WTC11 (cell line): ENCODE results near the gene ECHDC3. TPM values are rescaled to one million over a fixed set of nuclear protein-coding genes. Genes with fewer than 3 reads are reported as not detected.
A peak's percentile ranks its signal among the peaks of the same experiment; 100 is the strongest.

Experiments used
- ATAC-seq: fragments of 200-7000 bp; cut with Tn5 transposase; 2 replicates; pipeline ENCODE4 v1.10.0; 2021; ENCODE audit warnings: mild to moderate bottlenecking, moderate library complexity
- CTCF ChIA-PET: fragments of 300-600 bp; sonication (Branson Sonifier 250); formaldehyde crosslinking; loops from one replicate; lab custom pipeline; 2021; ENCODE audit warnings: antibody characterized with exemption; lab: Charles Lee
- POLR2A ChIA-PET: fragments of 350-600 bp; sonication (Branson Sonifier 250); formaldehyde crosslinking; loops from one replicate; lab custom pipeline; 2021; ENCODE audit warnings: antibody characterized with exemption; lab: Charles Lee
- DNase-seq: peaks from one replicate; pipeline ENCODE4 v3.0.0; 2021; ENCODE audit warnings: low spot score
- H3K27ac Mint-ChIP-seq: 2 replicates; pipeline ENCODE4 v1.8.0; 2021; ENCODE audit warnings: mixed read lengths
- H3K27me3 Mint-ChIP-seq: 2 replicates; pipeline ENCODE4 v1.8.0; 2021; ENCODE audit warnings: low read depth, mild to moderate bottlenecking, moderate library complexity, mixed read lengths
- H3K36me3 Mint-ChIP-seq: 2 replicates; pipeline ENCODE4 v1.8.0; 2021; ENCODE audit warnings: mixed read lengths
- H3K4me1 Mint-ChIP-seq: 2 replicates; pipeline ENCODE4 v1.8.0; 2022; ENCODE audit warnings: mixed read lengths
- H3K4me3 Mint-ChIP-seq: 2 replicates; pipeline ENCODE4 v1.8.0; 2021; ENCODE audit warnings: mild to moderate bottlenecking, moderate library complexity, mixed read lengths
- H3K9me3 Mint-ChIP-seq: 2 replicates; pipeline ENCODE4 v1.8.0; 2021; ENCODE audit warnings: mixed read lengths
- ATF1 ChIP-seq: sonication (generic); formaldehyde crosslinking; IDR thresholded peaks from 2 replicates; pipeline ENCODE4 v1.8.1; 2023; ENCODE audit warnings: mild to moderate bottlenecking, moderate library complexity, missing genetic modification reagents
- CBFB ChIP-seq: sonication (generic); formaldehyde crosslinking; IDR thresholded peaks from 2 replicates; pipeline ENCODE4 v1.8.1; 2022; ENCODE audit warnings: mild to moderate bottlenecking, low read depth, missing genetic modification reagents
- CREM ChIP-seq: sonication (generic); formaldehyde crosslinking; IDR thresholded peaks from 2 replicates; pipeline ENCODE4 v1.8.1; 2022; ENCODE audit warnings: mild to moderate bottlenecking, missing genetic modification reagents, moderate library complexity
- CTCF ChIP-seq: fragments of 200-600 bp; IDR thresholded peaks from 2 replicates; pipeline ENCODE4 v1.8.0; 2022; ENCODE audit warnings: antibody characterized with exemption
- NR1H2 ChIP-seq: sonication (generic); formaldehyde crosslinking; IDR thresholded peaks from 2 replicates; pipeline ENCODE4 v1.9.0; 2021; ENCODE audit warnings: mild to moderate bottlenecking, moderate library complexity, missing genetic modification reagents
- NR3C1 ChIP-seq: sonication (generic); formaldehyde crosslinking; conservative IDR thresholded peaks from 2 replicates; pipeline ENCODE4 v1.8.1; 2023; ENCODE audit warnings: low read depth, mild to moderate bottlenecking, missing genetic modification reagents
- PRDM15 ChIP-seq: sonication (generic); formaldehyde crosslinking; IDR thresholded peaks from 2 replicates; pipeline ENCODE4 v1.8.0; 2022; ENCODE audit warnings: missing genetic modification reagents
- RELA ChIP-seq: sonication (generic); formaldehyde crosslinking; IDR thresholded peaks from 2 replicates; pipeline ENCODE4 v1.8.1; 2022; ENCODE audit warnings: missing genetic modification reagents, mild to moderate bottlenecking, borderline replicate concordance
- SMAD4 ChIP-seq: sonication (generic); formaldehyde crosslinking; IDR thresholded peaks from 2 replicates; pipeline ENCODE4 v1.8.0; 2022; ENCODE audit warnings: mild to moderate bottlenecking, missing genetic modification reagents
- TP53 ChIP-seq: sonication (generic); formaldehyde crosslinking; IDR thresholded peaks from 2 replicates; pipeline ENCODE4 v1.8.1; 2023; ENCODE audit warnings: mild to moderate bottlenecking, missing genetic modification reagents
- USF1 ChIP-seq: sonication (generic); formaldehyde crosslinking; IDR thresholded peaks from 2 replicates; pipeline ENCODE4 v1.8.0; 2022; ENCODE audit warnings: mild to moderate bottlenecking, missing genetic modification reagents
- ZBTB43 ChIP-seq: sonication (generic); formaldehyde crosslinking; IDR thresholded peaks from 2 replicates; pipeline ENCODE4 v1.8.1; 2023; ENCODE audit warnings: mild to moderate bottlenecking, missing genetic modification reagents
- ZMAT4 ChIP-seq: fragments of 250-450 bp; sonication (Bioruptor Pico); IDR thresholded peaks from 2 replicates; pipeline ENCODE4 v1.9.0; 2021; ENCODE audit warnings: mild to moderate bottlenecking
- ZNF121 ChIP-seq: sonication (generic); formaldehyde crosslinking; IDR thresholded peaks from 2 replicates; pipeline ENCODE4 v1.8.0; 2023; ENCODE audit warnings: missing genetic modification reagents
- ZNF263 ChIP-seq: sonication (generic); formaldehyde crosslinking; IDR thresholded peaks from 2 replicates; pipeline ENCODE4 v1.8.1; 2022; ENCODE audit warnings: low read depth, mild to moderate bottlenecking, moderate library complexity, missing genetic modification reagents
- ZNF416 ChIP-seq: fragments of 250-450 bp; sonication (Bioruptor Pico); IDR thresholded peaks from 2 replicates; pipeline ENCODE4 v1.9.0; 2021; ENCODE audit warnings: mild to moderate bottlenecking, inconsistent platforms
- ZNF512 ChIP-seq: sonication (generic); formaldehyde crosslinking; IDR thresholded peaks from 2 replicates; pipeline ENCODE4 v1.8.1; 2022; ENCODE audit warnings: missing genetic modification reagents, borderline replicate concordance
- total RNA-seq: library from RNA; stranded (reverse); gene quantifications from 3 replicates; pipeline ENCODE4 v1.2.3, GENCODE V29; 2021

ECHDC3 gene
- total RNA-seq, 1 experiment from 2014 or later = 17.1 TPM

- DNase-seq = peak; percentile 91
- Mint-ChIP-seq H3K36me3 (peaks cover 4% of the 10 kb centered on the region; the same call in 1 of the 2 replicates), H3K4me3 (no peak overlapping the region), H3K27me3 (no peaks in the 10 kb centered on the region), H3K9me3 (no peaks in the 10 kb centered on the region), H3K4me1 (0 out of 2 replicates have a peak, but pooled peaks cover 4% of the 10 kb centered on the region), H3K27ac (peak overlapping the region; percentile 60; the same call in 1 of the 2 replicates)
- peak; percentile 98 for ATAC-seq
- POLR2A ChIA-PET = interaction anchor here (0.5 kb wide), 1 partner anchor 17 kb away, joined by 6 read pairs; no protein-coding TSS in a partner anchor
- no peak for TF ChIP-seq TP53 (CRISPR knock-in tag)
- TF ChIP-seq ZNF121 (CRISPR knock-in tag) = peak; percentile 91
- no peak for TF ChIP-seq USF1 (CRISPR knock-in tag)
- TF ChIP-seq CTCF = peak; percentile 79
- CTCF ChIA-PET = interaction anchor here (0.5 to 2.5 kb wide), 33 partner anchors 9 to 837 kb away, joined by 3 to 28 read pairs (median 4); no protein-coding TSS in a partner anchor
These were observed 15.8 kb downstream of the ECHDC3 start for GRCh38 chr10:11757821-11758463.

- H3K4me3 Mint-ChIP-seq = no peak overlapping the region
- ATAC-seq (no peak), DNase-seq (no peak)
- ChIA-PET POLR2A (no interaction called here), CTCF (interaction anchor here (0.5 to 2.5 kb wide), 14 partner anchors 10 to 837 kb away, joined by 3 to 28 read pairs (median 4); no protein-coding TSS in a partner anchor)
- H3K9me3 Mint-ChIP-seq = no peaks in the 10 kb centered on the region
- TF ChIP-seq ZNF416 (CRISPR knock-in tag) (no peak), PRDM15 (CRISPR knock-in tag) (no peak), ZNF263 (no peak), RELA (CRISPR knock-in tag) (no peak), ZBTB43 (no peak), CBFB (CRISPR knock-in tag) (no peak), NR1H2 (CRISPR knock-in tag) (no peak), NR3C1 (no peak), SMAD4 (CRISPR knock-in tag) (no peak), CTCF (no peak), ATF1 (CRISPR knock-in tag) (no peak), CREM (CRISPR knock-in tag) (no peak), ZMAT4 (CRISPR knock-in tag) (no peak), ZNF512 (no peak)
- H3K36me3 Mint-ChIP-seq = peaks cover 4% of the 10 kb centered on the region; the same call in 1 of the 2 replicates
- no peaks in the 10 kb centered on the region for H3K27me3 Mint-ChIP-seq
- no peak overlapping the region for H3K27ac Mint-ChIP-seq
- 0 out of 2 replicates have a peak, but pooled peaks cover 4% of the 10 kb centered on the region for H3K4me1 Mint-ChIP-seq
These were observed 16.5 kb downstream of the ECHDC3 start for GRCh38 chr10:11758527-11759236.
